Subcutaneous abdominal adipose tissue (tissue), 5 donors: ENCODE measurements around the gene RABGAP1L.

Experiments used
- H3K27ac ChIP-seq: one replicate; pipeline ENCODE4 v1.7.0; 2013; ENCODE audit warnings: low read depth, mild to moderate bottlenecking, inconsistent platforms, low read length, moderate library complexity
- H3K27me3 ChIP-seq, 5 donors: one replicate each; pipeline ENCODE4 v1.7.0; 2013; ENCODE audit warnings: low read length in 5 of 5, inconsistent platforms in 1 of 5; ENCODE audit not compliant: control insufficient read depth in 5 of 5, insufficient read depth in 4 of 5
- H3K36me3 ChIP-seq, 5 donors: one replicate each; pipeline ENCODE4 v1.7.0; 2013; ENCODE audit warnings: low read length in 5 of 5; ENCODE audit not compliant: control insufficient read depth in 5 of 5, insufficient read depth in 5 of 5
- H3K4me1 ChIP-seq, 5 donors: one replicate each; pipeline ENCODE4 v1.7.0; 2013; ENCODE audit warnings: low read length in 5 of 5, mild to moderate bottlenecking in 3 of 5, moderate library complexity in 1 of 5; ENCODE audit not compliant: control insufficient read depth in 5 of 5, insufficient read depth in 5 of 5
- H3K4me3 ChIP-seq, 5 donors: one replicate each; pipeline ENCODE4 v1.7.0; 2013; ENCODE audit warnings: low read length in 5 of 5, low read depth in 1 of 5
- H3K9ac ChIP-seq, 5 donors: one replicate each; pipeline ENCODE4 v1.7.0; 2013; ENCODE audit warnings: low read length in 5 of 5, mild to moderate bottlenecking in 4 of 5, moderate library complexity in 3 of 5
- H3K9me3 ChIP-seq, 5 donors: one replicate each; pipeline ENCODE4 v1.7.0; 2013; ENCODE audit warnings: low read length in 5 of 5; ENCODE audit not compliant: control insufficient read depth in 5 of 5
- donor health status: healthy.
- donor health status: healthy.
- donor health status: healthy.
- donor health status: healthy.
- donor health status: healthy.

RABGAP1L gene

DNA sequence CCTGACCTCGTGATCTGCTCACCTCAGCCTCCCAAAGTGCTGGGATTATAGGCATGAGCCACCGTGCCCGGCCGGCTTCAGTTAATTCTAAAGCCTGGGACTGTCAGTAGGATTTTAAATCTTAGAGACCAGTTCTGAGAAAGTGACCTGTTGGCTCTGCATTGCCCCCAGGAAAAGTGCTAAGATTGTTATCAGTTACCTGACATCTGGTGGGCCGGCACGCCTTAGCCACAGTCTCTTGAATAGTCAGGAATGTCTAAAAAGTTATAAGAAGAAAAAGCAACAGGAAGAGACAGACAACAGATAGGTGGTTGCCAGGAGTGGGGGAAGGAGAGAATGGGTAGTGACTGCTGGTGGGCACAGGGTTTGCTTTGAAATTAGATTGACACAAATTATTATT is 35.1 kb downstream of the RABGAP1L start:
- Histone ChIP-seq H3K4me3 (no peak overlapping the region), H3K4me1 (peaks cover 0 to 2% (median 0%) of the 10 kb centered on the region in 5 donors), H3K9me3 (no peaks in the 10 kb centered on the region)

DNA sequence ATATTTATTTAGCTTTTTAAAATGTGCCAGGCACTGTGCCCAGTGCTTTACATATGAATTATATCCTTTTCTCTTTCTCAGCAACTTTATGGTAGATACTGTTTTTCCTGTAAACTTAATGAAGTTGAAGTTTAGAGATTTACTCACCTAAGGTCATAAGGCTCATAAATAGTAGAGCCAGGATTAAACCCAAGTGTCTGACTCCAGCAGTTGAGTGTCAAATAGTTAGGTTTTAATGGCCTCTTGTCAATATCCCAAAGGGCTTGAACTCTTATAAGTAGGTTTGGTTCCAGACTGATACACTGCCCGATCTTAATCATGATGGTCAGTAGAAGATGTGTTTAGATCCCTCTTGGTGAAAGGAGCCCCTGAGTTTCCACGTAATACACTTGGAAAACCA is 37.8 kb downstream of the RABGAP1L start:
- no peaks in the 10 kb centered on the region for H3K27me3 ChIP-seq
- no peaks in the 10 kb centered on the region for H3K36me3 ChIP-seq
- no peaks in the 10 kb centered on the region for H3K9me3 ChIP-seq
- H3K4me3 ChIP-seq = no peak overlapping the region
- H3K27ac ChIP-seq = no peak overlapping the region
- H3K4me1 ChIP-seq = no peaks in the 10 kb centered on the region
- H3K9ac ChIP-seq = no peak overlapping the region

More for the DNA sequence above, 35.1 kb downstream of the RABGAP1L start:
- H3K27me3 ChIP-seq = no peaks in the 10 kb centered on the region
- no peak overlapping the region for H3K27ac ChIP-seq
- no peak overlapping the region for H3K9ac ChIP-seq
- no peaks in the 10 kb centered on the region for H3K36me3 ChIP-seq

DNA sequence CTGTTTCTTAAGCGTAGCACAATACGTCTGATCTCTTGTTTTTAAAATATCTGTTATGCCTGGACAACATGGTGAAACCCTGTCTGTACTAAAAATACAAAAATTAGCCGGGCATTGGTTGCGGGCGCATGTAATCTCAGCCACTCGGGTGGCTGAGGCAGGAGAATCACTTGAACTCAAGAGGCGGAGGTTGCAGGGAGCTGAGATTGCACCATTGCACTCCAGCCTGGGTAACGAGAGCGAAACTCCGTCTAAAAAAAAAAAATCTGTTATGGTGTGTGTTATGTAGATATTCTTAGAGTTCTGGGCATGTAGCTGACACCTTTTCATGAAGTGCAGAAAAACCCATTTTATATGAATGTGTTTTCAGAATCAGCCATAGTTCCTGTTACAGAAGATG is 38.2 kb downstream of the RABGAP1L start:
- Histone ChIP-seq H3K4me3 (no peak overlapping the region), H3K27ac (no peak overlapping the region), H3K9me3 (no peaks in the 10 kb centered on the region), H3K9ac (no peak overlapping the region), H3K36me3 (no peaks in the 10 kb centered on the region), H3K4me1 (no peaks in the 10 kb centered on the region), H3K27me3 (no peaks in the 10 kb centered on the region)

DNA sequence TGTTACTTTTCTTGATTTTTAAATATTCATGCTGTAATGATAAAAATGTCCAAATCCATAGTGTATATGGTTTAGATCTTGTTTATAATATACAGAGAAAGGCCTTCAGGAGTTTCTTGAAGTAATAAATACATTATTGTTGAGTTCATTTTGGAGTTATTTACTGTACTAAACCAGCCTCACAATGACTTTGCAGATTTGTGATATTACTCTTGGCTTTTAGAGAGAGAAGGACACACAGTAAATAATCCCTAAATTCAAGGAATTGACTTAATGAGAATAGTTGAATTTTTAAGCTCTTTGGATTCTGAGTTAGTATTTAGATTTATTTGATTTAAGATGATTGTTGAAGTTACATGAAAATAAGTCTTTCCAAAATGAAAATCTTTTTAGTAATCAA is 38.9 kb downstream of the RABGAP1L start:
- H3K9me3 ChIP-seq = no peaks in the 10 kb centered on the region
- H3K27me3 ChIP-seq = no peaks in the 10 kb centered on the region
- H3K27ac ChIP-seq = no peak overlapping the region
- no peaks in the 10 kb centered on the region for H3K36me3 ChIP-seq
- no peak overlapping the region for H3K9ac ChIP-seq
- no peak overlapping the region for H3K4me3 ChIP-seq
- H3K4me1 ChIP-seq = no peaks in the 10 kb centered on the region

DNA sequence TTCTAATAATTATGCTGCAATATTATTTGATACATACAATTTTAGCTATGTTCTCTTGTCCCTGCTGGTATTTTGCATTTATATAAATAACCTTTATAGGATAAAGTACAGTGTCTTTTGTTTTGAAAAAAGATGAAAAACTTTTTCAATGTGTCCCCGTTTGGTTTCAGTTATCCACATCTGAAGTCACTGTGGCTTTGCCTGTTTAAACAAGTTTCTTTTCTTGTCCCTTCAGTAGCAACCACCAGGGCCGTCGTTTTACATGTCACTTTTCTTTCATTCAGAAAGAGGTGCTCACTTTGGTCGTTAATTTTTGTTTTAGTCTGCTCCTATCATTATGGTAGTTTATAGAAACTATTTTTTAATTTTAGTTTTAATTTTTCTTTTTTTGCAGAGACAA is 41.4 kb downstream of the RABGAP1L start:
- H3K4me1 ChIP-seq = no peaks in the 10 kb centered on the region
- H3K9me3 ChIP-seq = no peaks in the 10 kb centered on the region
- H3K4me3 ChIP-seq = no peak overlapping the region
- no peaks in the 10 kb centered on the region for H3K27me3 ChIP-seq
- H3K9ac ChIP-seq = no peak overlapping the region
- no peaks in the 10 kb centered on the region for H3K36me3 ChIP-seq
- no peak overlapping the region for H3K27ac ChIP-seq

DNA sequence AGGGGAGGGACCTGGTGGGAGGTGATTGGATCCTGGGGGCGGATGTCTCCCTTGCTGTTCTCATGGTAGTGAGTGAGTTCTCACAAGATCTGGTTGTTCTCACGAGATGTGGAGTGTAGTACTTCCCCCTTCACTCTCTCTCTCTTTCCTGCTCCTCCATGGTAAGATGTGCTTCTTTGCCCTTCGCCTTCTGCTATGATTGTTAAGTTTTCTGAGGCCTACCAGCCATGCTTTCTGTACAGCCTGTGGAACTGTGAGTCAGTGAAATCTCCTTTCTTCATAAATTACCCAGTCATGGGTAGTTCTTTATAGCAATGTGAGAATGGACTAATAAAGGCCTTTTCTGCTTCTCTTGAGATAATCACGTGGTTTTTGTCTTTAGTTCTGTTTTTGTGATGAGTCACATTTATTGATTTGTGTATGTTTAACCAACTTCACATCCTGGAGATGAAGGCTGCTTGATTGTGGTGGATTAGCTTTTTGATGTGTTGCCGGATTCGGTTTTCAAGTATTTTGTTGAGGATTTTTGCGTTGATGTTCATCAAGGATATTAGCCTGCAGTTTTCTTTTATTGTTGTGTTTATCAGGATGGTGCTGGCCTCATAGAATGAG is 45.5 kb downstream of the RABGAP1L start:
- Histone ChIP-seq H3K36me3 (no peaks in the 10 kb centered on the region), H3K4me3 (no peak overlapping the region), H3K27me3 (no peaks in the 10 kb centered on the region), H3K9me3 (no peaks in the 10 kb centered on the region), H3K27ac (no peak overlapping the region), H3K9ac (no peak overlapping the region), H3K4me1 (peaks cover 0 to 3% (median 0%) of the 10 kb centered on the region in 5 donors)

DNA sequence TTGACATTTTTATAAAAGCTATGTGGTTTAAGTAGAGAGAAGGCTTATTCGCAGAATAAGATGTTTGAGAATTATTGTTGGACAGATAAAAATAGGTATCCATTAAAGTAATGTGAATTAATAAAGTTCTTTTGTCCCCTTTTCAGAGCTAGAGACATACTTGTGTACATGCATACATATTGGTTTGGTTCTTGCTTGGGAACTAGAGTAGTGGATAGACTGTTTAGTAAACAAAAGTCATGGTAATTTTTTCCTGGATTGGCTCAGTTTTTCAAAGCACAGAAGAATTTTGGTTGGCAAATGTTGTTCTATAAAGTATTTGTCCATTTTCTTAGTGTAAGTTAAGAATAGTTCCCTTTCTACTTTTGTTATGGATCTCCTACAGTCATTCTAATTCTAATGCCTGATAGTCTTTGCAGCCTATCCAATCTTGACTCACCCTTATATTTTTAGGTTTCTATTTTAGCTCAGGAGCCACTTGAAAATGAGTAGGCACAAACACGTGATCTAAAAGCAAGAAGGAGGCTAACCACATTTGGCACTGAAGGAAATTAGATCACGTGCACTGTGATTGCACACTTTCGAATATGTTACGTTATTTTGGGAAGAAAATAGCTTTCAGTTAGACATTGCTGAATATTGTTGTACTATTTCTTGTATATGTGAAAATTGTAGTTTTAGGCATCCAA is 47.0 kb downstream of the RABGAP1L start:
- peak overlapping the region in 1 of 5 donors; percentile 35 for H3K4me3 ChIP-seq
- H3K27ac ChIP-seq = no peak overlapping the region

DNA sequence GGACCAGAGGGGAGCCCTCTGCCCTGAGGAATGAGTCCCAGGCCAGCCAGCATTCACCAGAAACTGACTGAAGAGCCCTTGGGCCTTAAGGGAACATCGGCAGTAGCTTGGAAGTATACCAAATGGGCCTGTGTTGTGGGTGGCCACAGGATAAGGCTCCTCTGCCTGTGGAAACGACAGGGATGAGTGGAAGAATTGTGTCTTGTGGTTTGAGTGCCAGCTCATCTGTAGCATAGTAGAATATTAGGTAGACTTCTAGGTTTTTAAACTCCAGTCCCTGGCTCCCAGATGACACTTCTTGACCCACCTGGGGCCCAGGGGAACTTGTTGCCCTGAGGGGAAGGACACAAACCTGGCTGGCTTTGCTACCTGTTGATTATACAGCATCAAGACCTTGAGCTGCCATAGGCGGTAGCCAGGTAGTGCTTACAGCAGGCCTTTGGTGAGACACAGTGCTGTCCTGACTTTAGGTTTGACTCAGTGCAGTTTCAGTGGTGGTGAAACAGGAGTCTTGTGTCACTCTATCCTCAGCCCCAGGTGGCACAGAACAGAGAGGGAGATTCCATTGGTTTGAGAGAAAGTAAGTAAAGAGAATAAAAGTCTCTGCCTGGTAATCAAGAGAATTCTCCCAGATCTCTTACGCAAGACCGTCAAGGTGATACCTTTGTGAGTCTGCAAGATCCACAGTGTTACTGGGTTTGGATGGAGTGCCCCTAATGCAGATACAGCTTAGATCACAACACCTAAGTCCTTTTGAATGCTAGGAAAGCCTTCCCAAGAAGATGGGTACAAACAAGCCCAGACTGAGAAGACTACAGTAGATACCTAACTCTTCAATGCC is 50.2 kb downstream of the RABGAP1L start:
- Histone ChIP-seq H3K27ac (no peak overlapping the region), H3K4me3 (no peak overlapping the region), H3K4me1 (peaks cover 0 to 3% (median 0%) of the 10 kb centered on the region in 5 donors), H3K27me3 (no peaks in the 10 kb centered on the region), H3K9ac (no peak overlapping the region), H3K36me3 (no peaks in the 10 kb centered on the region), H3K9me3 (no peaks in the 10 kb centered on the region)

More for the DNA sequence above, 47.0 kb downstream of the RABGAP1L start:
- Histone ChIP-seq H3K4me1 (peaks cover 0 to 3% (median 0%) of the 10 kb centered on the region in 5 donors), H3K27me3 (no peaks in the 10 kb centered on the region), H3K9ac (no peak overlapping the region), H3K9me3 (no peaks in the 10 kb centered on the region), H3K36me3 (no peaks in the 10 kb centered on the region)

DNA sequence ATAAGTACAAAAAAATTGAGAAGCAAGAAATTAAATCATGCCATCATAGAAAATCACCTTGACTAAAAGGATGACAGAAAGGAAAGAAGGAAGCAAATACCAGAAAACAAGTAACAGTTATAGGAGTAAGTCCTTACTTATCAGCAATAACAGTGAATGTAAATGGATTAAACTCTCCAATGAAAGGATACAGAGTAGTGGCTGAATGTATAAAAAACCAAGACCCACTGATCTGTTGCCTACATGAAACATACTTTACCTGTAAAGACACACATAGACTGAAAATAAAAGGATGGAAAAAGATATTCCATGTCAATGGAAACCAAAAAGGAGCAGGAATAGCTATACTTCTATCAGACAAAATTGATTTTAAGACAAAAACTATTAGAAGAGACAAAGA is 52.2 kb downstream of the RABGAP1L start:
- H3K27me3 ChIP-seq = no peaks in the 10 kb centered on the region
- H3K27ac ChIP-seq = no peak overlapping the region
- no peaks in the 10 kb centered on the region for H3K9me3 ChIP-seq
- H3K9ac ChIP-seq = no peak overlapping the region
- no peaks in the 10 kb centered on the region for H3K36me3 ChIP-seq
- H3K4me3 ChIP-seq = no peak overlapping the region
- H3K4me1 ChIP-seq = no peaks in the 10 kb centered on the region

DNA sequence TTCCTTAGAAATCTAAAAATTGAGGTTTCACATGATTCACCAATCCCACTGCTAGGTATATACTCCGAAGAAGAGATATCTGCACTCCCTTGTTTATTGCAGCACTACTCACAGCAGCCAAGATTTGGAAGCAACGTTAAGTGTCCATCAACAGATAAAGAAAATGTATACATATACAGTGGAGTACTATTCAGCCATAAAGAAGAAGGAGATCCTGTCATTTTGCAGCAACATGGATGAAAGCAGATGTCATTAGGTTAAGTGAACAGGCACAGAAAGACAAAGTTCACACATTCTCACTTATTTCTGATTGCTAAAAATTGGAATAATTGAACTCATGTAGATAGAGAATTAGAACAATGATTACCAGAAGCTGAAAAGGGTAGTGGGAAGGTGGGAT is 56.4 kb downstream of the RABGAP1L start:
- H3K9ac ChIP-seq = no peak overlapping the region
- peaks cover 0 to 4% (median 0%) of the 10 kb centered on the region in 5 donors for H3K4me1 ChIP-seq
- no peaks in the 10 kb centered on the region for H3K9me3 ChIP-seq
- no peak overlapping the region for H3K27ac ChIP-seq
- H3K4me3 ChIP-seq = no peak overlapping the region
- H3K27me3 ChIP-seq = no peaks in the 10 kb centered on the region
- H3K36me3 ChIP-seq = no peaks in the 10 kb centered on the region
